Transverse colon (tissue), 1 donor: ENCODE results near the gene RGMA.

Source experiments
- EP300 ChIP-seq: sonication (generic); formaldehyde crosslinking; IDR thresholded peaks from one replicate; pipeline ENCODE4 v1.6.1; 2017; ENCODE audit warnings: antibody characterized with exemption, low read depth
- POLR2A ChIP-seq: fragments of 450-650 bp; IDR thresholded peaks from one replicate; pipeline ENCODE4 v1.6.1; 2016; ENCODE audit warnings: antibody characterized with exemption, mild to moderate bottlenecking, moderate library complexity

GRCh38 chr15:93019971-93020370, 69.0 kb downstream of the RGMA start:
- TF ChIP-seq POLR2A = no peak
- TF ChIP-seq EP300 = no peak
